GM18520 (cell line): ENCODE measurements around the gene STRADB.
"Not testable (repeated sequence)": the region's sequence is repeated elsewhere in the genome, so short reads cannot be mapped to it uniquely, and the experiment has no call there.

Source experiments
- ATAC-seq: cut with Tn5 transposase; IDR thresholded peaks from one replicate; pipeline ENCODE4 v1.9.1; 2021; ENCODE audit not compliant: unreplicated experiment

Gene STRADB

GRCh38 chr2:201465524-201465971 lies 14.0 kb downstream of the STRADB start:
- ATAC-seq: no peak

- ATAC-seq: no peak
Measured at GRCh38 chr2:201466050-201466675, 14.6 kb downstream of the STRADB start.

GRCh38 chr2:201467666-201468065 lies 16.1 kb downstream of the STRADB start:
- no peak for ATAC-seq

- no peak for ATAC-seq
Measured at GRCh38 chr2:201470821-201471731, 19.5 kb downstream of the STRADB start.

- no peak for ATAC-seq
Measured at GRCh38 chr2:201471732-201472393, 20.3 kb downstream of the STRADB start.

- no peak for ATAC-seq
Measured at GRCh38 chr2:201472411-201472810, 20.9 kb downstream of the STRADB start.

GRCh38 chr2:201482543-201482942 lies 31.0 kb downstream of the STRADB start:
- no peak for ATAC-seq

- ATAC-seq: no peak
Measured at GRCh38 chr2:201483342-201483741, 31.8 kb downstream of the STRADB start.

GRCh38 chr2:201483758-201484157 lies 32.2 kb downstream of the STRADB start:
- ATAC-seq: not testable (repeated sequence)

- no peak for ATAC-seq
Measured at GRCh38 chr2:201484805-201485204, 33.3 kb downstream of the STRADB start.

GRCh38 chr2:201490291-201490690 lies 38.8 kb downstream of the STRADB start:
- no peak for ATAC-seq

- ATAC-seq: no peak
Measured at GRCh38 chr2:201496785-201497184, 45.2 kb downstream of the STRADB start.

GRCh38 chr2:201500534-201500933 lies 49.0 kb downstream of the STRADB start:
- no peak for ATAC-seq

- no peak for ATAC-seq
Measured at GRCh38 chr2:201502713-201503112, 51.2 kb downstream of the STRADB start.

GRCh38 chr2:201507725-201508124 lies 56.2 kb downstream of the STRADB start:
- ATAC-seq: no peak

GRCh38 chr2:201513271-201513670 lies 61.7 kb downstream of the STRADB start:
- ATAC-seq: no peak

- no peak for ATAC-seq
Measured at GRCh38 chr2:201515573-201516246, 64.2 kb downstream of the STRADB start.

GRCh38 chr2:201517094-201517493 lies 65.6 kb downstream of the STRADB start:
- no peak for ATAC-seq

GRCh38 chr2:201520201-201520600 lies 68.7 kb downstream of the STRADB start:
- no peak for ATAC-seq

GRCh38 chr2:201522965-201523364 lies 71.4 kb downstream of the STRADB start:
- no peak for ATAC-seq

GRCh38 chr2:201523506-201523905 lies 72.0 kb downstream of the STRADB start:
- ATAC-seq: no peak
